ENCODE data around the gene ABHD12. TPM values are rescaled to one million over a fixed set of nuclear protein-coding genes. Genes with fewer than 3 reads are reported as not detected.

Gene ABHD12
- total and polyA plus RNA-seq, 2 experiments from 2014 or later: 69.5 to 187 TPM

DNA sequence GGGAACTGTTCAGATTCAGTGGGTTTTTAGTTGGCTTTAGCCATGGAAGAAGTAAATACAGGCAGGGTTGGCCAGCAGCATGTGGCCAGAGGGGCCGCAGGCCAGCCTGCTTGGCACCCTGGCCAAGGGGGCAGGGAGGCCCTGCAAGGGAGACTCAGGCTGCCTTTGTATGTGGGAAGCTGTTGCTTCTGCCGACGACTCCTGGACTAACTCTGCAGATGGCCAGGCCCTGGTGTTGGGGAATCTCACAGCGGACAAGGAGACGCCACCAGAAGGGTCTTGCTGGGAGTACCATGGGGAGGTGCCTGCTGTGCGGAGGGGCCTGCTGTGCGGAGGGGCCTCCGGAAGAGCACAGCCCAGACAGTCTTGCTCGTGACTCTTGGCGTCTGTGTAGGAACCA lies 117.6 kb downstream of the ABHD12 start:
- no peaks in the 10 kb centered on the region for H4K20me1 ChIP-seq (ENCODE audit: insufficient read depth, poor library complexity, severe bottlenecking)
- H3K27me3 ChIP-seq: no peaks in the 10 kb centered on the region
- H3K4me1 ChIP-seq (ENCODE audit: insufficient read depth): no peaks in the 10 kb centered on the region
- H3K4me2 ChIP-seq: no peak overlapping the region
- no peaks in the 10 kb centered on the region for H3K36me3 ChIP-seq (replicated peaks; ENCODE audit: insufficient read depth, low read depth)
- no peak for TF ChIP-seq EZH2 (IDR thresholded peaks at IDR 0.05; ENCODE audit: borderline replicate concordance)
- no peak for TF ChIP-seq EZH2phosphoT487 (IDR thresholded peaks at IDR 0.05; ENCODE audit: low read depth, severe bottlenecking, unreplicated experiment)
- TF ChIP-seq, protein P1, sequence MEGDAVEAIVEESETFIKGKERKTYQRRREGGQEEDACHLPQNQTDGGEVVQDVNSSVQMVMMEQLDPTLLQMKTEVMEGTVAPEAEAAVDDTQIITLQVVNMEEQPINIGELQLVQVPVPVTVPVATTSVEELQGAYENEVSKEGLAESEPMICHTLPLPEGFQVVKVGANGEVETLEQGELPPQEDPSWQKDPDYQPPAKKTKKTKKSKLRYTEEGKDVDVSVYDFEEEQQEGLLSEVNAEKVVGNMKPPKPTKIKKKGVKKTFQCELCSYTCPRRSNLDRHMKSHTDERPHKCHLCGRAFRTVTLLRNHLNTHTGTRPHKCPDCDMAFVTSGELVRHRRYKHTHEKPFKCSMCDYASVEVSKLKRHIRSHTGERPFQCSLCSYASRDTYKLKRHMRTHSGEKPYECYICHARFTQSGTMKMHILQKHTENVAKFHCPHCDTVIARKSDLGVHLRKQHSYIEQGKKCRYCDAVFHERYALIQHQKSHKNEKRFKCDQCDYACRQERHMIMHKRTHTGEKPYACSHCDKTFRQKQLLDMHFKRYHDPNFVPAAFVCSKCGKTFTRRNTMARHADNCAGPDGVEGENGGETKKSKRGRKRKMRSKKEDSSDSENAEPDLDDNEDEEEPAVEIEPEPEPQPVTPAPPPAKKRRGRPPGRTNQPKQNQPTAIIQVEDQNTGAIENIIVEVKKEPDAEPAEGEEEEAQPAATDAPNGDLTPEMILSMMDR (IDR thresholded peaks at IDR 0.05; ENCODE audit: poor library complexity): no peak
- peaks cover 5% of the 10 kb centered on the region for H3K79me2 ChIP-seq
- WGBS (ENCODE audit: low lambda C conversion rate, missing lambda C conversion rate): 91% methylated on average over 10 of the region's 10 CpGs
- no peaks in the 10 kb centered on the region for H3K9me3 ChIP-seq (ENCODE audit: low read depth)
- H2AFZ ChIP-seq: no peak overlapping the region
- no peak for DNase-seq (ENCODE audit: low spot score)
- H3K9me2 ChIP-seq (replicated peaks; ENCODE audit: insufficient read depth): no peaks in the 10 kb centered on the region
- H3K4me3 ChIP-seq: no peak overlapping the region
- H3K27ac ChIP-seq: no peak overlapping the region

DNA sequence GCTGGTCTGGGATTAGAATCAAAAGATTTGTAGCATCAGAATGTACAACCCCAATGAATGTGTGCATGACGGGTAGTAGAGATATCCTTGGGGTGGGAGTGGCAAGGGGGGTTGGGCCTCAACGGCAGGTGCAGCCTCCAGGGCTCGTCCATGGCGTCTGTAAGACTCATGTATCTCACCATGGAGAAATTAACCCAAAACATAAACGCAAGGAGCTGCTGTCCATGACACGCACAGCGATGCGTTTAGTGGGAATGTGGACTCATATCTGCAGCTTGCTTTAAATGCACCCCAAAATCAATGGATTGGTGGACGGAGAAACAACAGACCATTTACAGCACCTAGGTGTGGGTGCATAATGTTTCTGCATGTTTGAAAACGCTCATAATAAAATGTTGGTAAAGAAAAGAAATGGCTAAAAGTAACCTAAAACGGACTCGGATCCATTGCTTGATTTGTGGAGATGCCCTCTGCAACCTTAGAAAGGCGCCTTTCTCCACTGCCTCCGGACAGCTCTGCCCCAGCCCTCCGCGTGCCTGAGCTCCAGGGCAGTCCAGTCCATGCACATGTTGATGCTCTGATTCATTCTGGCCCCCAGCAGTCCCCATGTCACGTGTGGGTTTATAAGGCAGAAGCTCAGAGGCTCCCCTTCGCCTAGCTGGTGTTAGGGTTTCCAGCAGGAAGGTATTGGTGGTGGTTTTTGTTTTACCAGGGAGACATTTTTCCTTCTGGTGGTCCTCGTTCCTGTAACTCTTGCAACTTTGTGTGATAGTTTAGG lies 118.2 kb downstream of the ABHD12 start:
- Histone ChIP-seq H3K36me3 (replicated peaks; ENCODE audit: insufficient read depth, low read depth) (no peaks in the 10 kb centered on the region), H3K4me3 (no peak overlapping the region), H3K9me2 (replicated peaks; ENCODE audit: insufficient read depth) (no peaks in the 10 kb centered on the region), H4K20me1 (ENCODE audit: insufficient read depth, poor library complexity, severe bottlenecking) (no peaks in the 10 kb centered on the region), H2AFZ (no peak overlapping the region), H3K9me3 (ENCODE audit: low read depth) (no peaks in the 10 kb centered on the region), H3K4me2 (no peak overlapping the region), H3K27me3 (no peaks in the 10 kb centered on the region), H3K79me2 (peaks cover 7% of the 10 kb centered on the region), H3K27ac (no peak overlapping the region), H3K4me1 (ENCODE audit: insufficient read depth) (no peaks in the 10 kb centered on the region)
- 94% methylated on average over 19 of the region's 19 CpGs for WGBS (ENCODE audit: low lambda C conversion rate, missing lambda C conversion rate)
- no peak for DNase-seq (ENCODE audit: low spot score)
- TF ChIP-seq, protein P1 (IDR thresholded peaks at IDR 0.05; ENCODE audit: poor library complexity): no peak
- no peak for TF ChIP-seq EZH2phosphoT487 (IDR thresholded peaks at IDR 0.05; ENCODE audit: low read depth, severe bottlenecking, unreplicated experiment)
- TF ChIP-seq EZH2 (IDR thresholded peaks at IDR 0.05; ENCODE audit: borderline replicate concordance): no peak

DNA sequence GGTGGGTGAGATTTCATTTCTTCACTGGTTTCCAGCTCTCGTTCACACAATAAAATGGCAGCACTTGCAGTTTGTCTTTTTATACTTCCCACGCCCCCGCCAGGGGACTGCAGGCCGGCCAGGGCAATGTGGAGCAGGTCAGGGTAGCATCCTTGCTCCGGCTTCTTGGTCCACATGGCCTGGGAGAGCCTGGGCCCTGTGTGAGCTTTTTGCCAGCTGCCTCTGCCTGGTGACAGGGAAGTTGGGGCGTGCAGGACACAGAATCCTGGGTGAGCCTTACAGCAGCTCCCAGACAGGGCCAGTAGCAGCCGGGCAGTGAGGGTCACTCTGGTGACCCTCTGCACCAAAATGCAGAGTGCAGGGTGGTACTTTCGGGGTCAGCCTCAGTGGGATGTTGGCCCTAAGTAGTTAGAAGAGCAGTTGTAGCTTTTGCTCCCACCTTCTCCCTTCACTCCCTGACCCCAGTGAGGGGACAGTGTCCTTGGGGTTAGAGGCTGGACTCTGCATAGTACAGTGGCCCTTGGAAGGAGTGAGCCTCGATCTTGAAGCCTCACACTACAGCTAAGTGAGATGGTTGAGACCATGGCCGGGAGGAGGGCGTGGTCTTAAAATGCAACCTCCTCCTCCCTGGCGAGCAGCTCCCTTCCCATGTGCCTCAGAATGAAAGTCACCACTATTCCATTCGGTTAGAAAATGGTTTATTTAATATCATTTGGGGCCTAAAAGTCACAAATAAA lies 119.0 kb downstream of the ABHD12 start:
- Histone ChIP-seq H2AFZ (no peak overlapping the region), H3K4me3 (no peak overlapping the region), H3K79me2 (peaks cover 9% of the 10 kb centered on the region), H3K9me3 (ENCODE audit: low read depth) (no peaks in the 10 kb centered on the region), H3K4me2 (no peak overlapping the region), H3K9me2 (replicated peaks; ENCODE audit: insufficient read depth) (no peaks in the 10 kb centered on the region), H3K36me3 (replicated peaks; ENCODE audit: insufficient read depth, low read depth) (no peaks in the 10 kb centered on the region), H3K4me1 (ENCODE audit: insufficient read depth) (no peaks in the 10 kb centered on the region), H4K20me1 (ENCODE audit: insufficient read depth, poor library complexity, severe bottlenecking) (no peaks in the 10 kb centered on the region), H3K27me3 (no peaks in the 10 kb centered on the region), H3K27ac (no peak overlapping the region)
- 96% methylated on average over 13 of the region's 13 CpGs for WGBS (ENCODE audit: low lambda C conversion rate, missing lambda C conversion rate)
- DNase-seq (ENCODE audit: low spot score): no peak
- TF ChIP-seq, protein P1 (IDR thresholded peaks at IDR 0.05; ENCODE audit: poor library complexity): no peak
- TF ChIP-seq EZH2phosphoT487 (IDR thresholded peaks at IDR 0.05; ENCODE audit: low read depth, severe bottlenecking, unreplicated experiment): no peak
- no peak for TF ChIP-seq EZH2 (IDR thresholded peaks at IDR 0.05; ENCODE audit: borderline replicate concordance)
